Erythroblast (primary cell): ENCODE results near the gene BCAN.

ENCODE experiments used
- GATA1 ChIP-seq: IDR thresholded peaks from 2 replicates; pipeline ENCODE4 v1.6.1; 2011; ENCODE audit warnings: low read depth, mild to moderate bottlenecking, control low read depth, low read length, moderate library complexity
- POLR2A ChIP-seq: IDR thresholded peaks from 2 replicates; pipeline ENCODE4 v1.6.1; 2011; ENCODE audit warnings: mild to moderate bottlenecking, low read length

GRCh38 chr1:156598731-156599432, 43.0 kb upstream of the BCAN start:
- TF ChIP-seq POLR2A (no peak), GATA1 (no peak)
